Kidney capillary endothelial cell (primary cell): ENCODE results near the gene AIDA.
"Not testable (repeated sequence)": the region's sequence is repeated elsewhere in the genome, so short reads cannot be mapped to it uniquely, and the experiment has no call there.

Experiments used
- DNase-seq: peaks from one replicate; pipeline ENCODE4 v3.0.0-alpha.2; 2018; ENCODE audit warnings: low spot score

Gene AIDA

GRCh38 chr1:222712253-222713090 is at the start of gene AIDA, which contains the start of gene BROX:
AIDA (minus strand) TSS chr1:222712491; CDS start chr1:222712317, 174 bp downstream.
BROX (plus strand) TSS chr1:222712564; CDS start chr1:222715700, 3,136 bp downstream.
- peak; percentile 89 for DNase-seq

GRCh38 chr1:222761083-222761482 is 48.8 kb upstream of the AIDA start:
- no peak for DNase-seq

- DNase-seq = no peak
Observed at GRCh38 chr1:222759451-222760035, 47.3 kb upstream of the AIDA start.

GRCh38 chr1:222757646-222758268 is 45.5 kb upstream of the AIDA start:
- no peak for DNase-seq

GRCh38 chr1:222754366-222755139 is 42.3 kb upstream of the AIDA start:
- DNase-seq = no peak

GRCh38 chr1:222751255-222751654 is 39.0 kb upstream of the AIDA start:
- DNase-seq = no peak

GRCh38 chr1:222750651-222751050 is 38.4 kb upstream of the AIDA start:
- DNase-seq = no peak

GRCh38 chr1:222749927-222750326 is 37.6 kb upstream of the AIDA start:
- no peak for DNase-seq

GRCh38 chr1:222741630-222742457 is 29.6 kb upstream of the AIDA start:
- not testable (repeated sequence) for DNase-seq

GRCh38 chr1:222739929-222740328 is 27.6 kb upstream of the AIDA start:
- no peak for DNase-seq

- DNase-seq = no peak
Observed at GRCh38 chr1:222739465-222739864, 27.2 kb upstream of the AIDA start.

- DNase-seq = no peak
Observed at GRCh38 chr1:222736972-222737371, 24.7 kb upstream of the AIDA start, which contains the start of gene FAM177B. FAM177B (plus strand) TSS chr1:222737202; CDS start chr1:222746546, 9,344 bp downstream.

- DNase-seq = no peak
Observed at GRCh38 chr1:222736470-222736869, 24.2 kb upstream of the AIDA start.

- no peak for DNase-seq
Observed at GRCh38 chr1:222734740-222735139, 22.4 kb upstream of the AIDA start.

GRCh38 chr1:222732216-222733159 is 20.2 kb upstream of the AIDA start:
- no peak for DNase-seq

GRCh38 chr1:222730866-222731265 is 18.6 kb upstream of the AIDA start:
- DNase-seq = no peak

- no peak for DNase-seq
Observed at GRCh38 chr1:222728746-222729145, 16.5 kb upstream of the AIDA start.

- DNase-seq = no peak
Observed at GRCh38 chr1:222716393-222716792, 4.1 kb upstream of the AIDA start.

- DNase-seq = peak; percentile 86
Observed at GRCh38 chr1:222713091-222713961, 1.0 kb upstream of the AIDA start.
